HG03045 (cell line): ENCODE data around the gene ITGAL.

Experiments used
- ATAC-seq: cut with Tn5 transposase; IDR thresholded peaks from one replicate; pipeline ENCODE4 v1.9.1; 2021; ENCODE audit warnings: mild to moderate bottlenecking, moderate library complexity; ENCODE audit not compliant: unreplicated experiment

The ITGAL gene

GRCh38 chr16:30541502-30542329, 69.2 kb downstream of the ITGAL start:
- ATAC-seq: no peak

GRCh38 chr16:30543067-30543466, 70.5 kb downstream of the ITGAL start:
- ATAC-seq: no peak

- ATAC-seq: no peak
These were observed 73.6 kb downstream of the ITGAL start for GRCh38 chr16:30546115-30546514.

GRCh38 chr16:30548416-30549253, 76.1 kb downstream of the ITGAL start:
- no peak for ATAC-seq

GRCh38 chr16:30551781-30552180, 79.2 kb downstream of the ITGAL start:
- no peak for ATAC-seq

- no peak for ATAC-seq
These were observed 80.4 kb downstream of the ITGAL start for GRCh38 chr16:30552956-30553355.

- no peak for ATAC-seq
These were observed 80.9 kb downstream of the ITGAL start for GRCh38 chr16:30553393-30553899.

GRCh38 chr16:30554557-30555314, 82.2 kb downstream of the ITGAL start:
- ATAC-seq: no peak

- ATAC-seq: no peak
These were observed 83.0 kb downstream of the ITGAL start for GRCh38 chr16:30555315-30556124.

- no peak for ATAC-seq
These were observed 83.6 kb downstream of the ITGAL start for GRCh38 chr16:30556125-30556473.

- peak; percentile 6 for ATAC-seq
These were observed 85.1 kb downstream of the ITGAL start for GRCh38 chr16:30557707-30557956.

GRCh38 chr16:30557957-30558788, 85.6 kb downstream of the ITGAL start, which contains the start of gene ZNF764:
ZNF764 (minus strand) TSS chr16:30558374; CDS start chr16:30558182, 192 bp downstream.
- ATAC-seq: peak; percentile 80

GRCh38 chr16:30558789-30559377, 86.3 kb downstream of the ITGAL start:
- no peak for ATAC-seq

GRCh38 chr16:30559690-30560089, 87.1 kb downstream of the ITGAL start:
- ATAC-seq: no peak

GRCh38 chr16:30561089-30561816, 88.7 kb downstream of the ITGAL start:
- no peak for ATAC-seq

GRCh38 chr16:30562021-30562420, 89.5 kb downstream of the ITGAL start:
- ATAC-seq: no peak

GRCh38 chr16:30565526-30565925, 93.0 kb downstream of the ITGAL start:
- ATAC-seq: no peak

GRCh38 chr16:30565984-30566383, 93.4 kb downstream of the ITGAL start:
- no peak for ATAC-seq

- ATAC-seq: no peak
These were observed 94.0 kb downstream of the ITGAL start for GRCh38 chr16:30566531-30566930.
